Activated CD8-positive, alpha-beta memory T cell treated with anti-CD3 and anti-CD28 coated beads for 48 hours (primary cell): ENCODE data around the gene DNAI2.

ENCODE experiments used
- DNase-seq, 3 experiments: peaks; one replicate each; pipeline ENCODE4 v3.0.0-alpha.2; 2020; ENCODE audit warnings: low read depth in 2 of 3, low spot score in 2 of 3

DNAI2 gene

GRCh38 chr17:74360899-74361229 lies 86.8 kb downstream of the DNAI2 start:
- DNase-seq: no peak

- DNase-seq: no peak
These were observed 87.4 kb downstream of the DNAI2 start, which contains the start of gene BTBD17 for GRCh38 chr17:74361230-74362068. TSS of gene BTBD17 (minus strand) at chr17:74361868. CDS start at chr17:74361819, 49 bp downstream.

GRCh38 chr17:74362069-74362405 lies 88.0 kb downstream of the DNAI2 start:
- DNase-seq: no peak

GRCh38 chr17:74362810-74363498 lies 88.9 kb downstream of the DNAI2 start:
- DNase-seq: no peak
